Esophagus muscularis mucosa (tissue), 4 donors: Measurements from ENCODE around the gene SLC4A2. TPM values are rescaled to one million over a fixed set of nuclear protein-coding genes. Genes with fewer than 3 reads are reported as not detected.
"Not testable (repeated sequence)": the region's sequence is repeated elsewhere in the genome, so short reads cannot be mapped to it uniquely, and the experiment has no call there.

Experiments used
- DNase-seq: peaks from one replicate; pipeline ENCODE4 v3.0.0-alpha.2; 2017; ENCODE audit errors: extremely low spot score
- H3K27ac ChIP-seq, 4 donors: fragments of 200-600 bp; sonication (generic); replicated peaks in 1 of 4; 1 replicate in 3 of 4; 2 replicates in 1 of 4; pipeline ENCODE4 v1.5.1; 2016 to 2019; ENCODE audit warnings: mild to moderate bottlenecking in 1 of 4
- H3K27me3 ChIP-seq, 4 donors: fragments of 200-600 bp; sonication (generic); one replicate each; pipeline versions ENCODE4 v1.5.1 to v1.6.0; 2016 to 2019
- H3K36me3 ChIP-seq, 4 donors: fragments of 200-600 bp; sonication (generic); one replicate each; pipeline ENCODE4 v1.5.1; 2016 to 2019
- H3K4me1 ChIP-seq, 4 donors: fragments of 200-600 bp; sonication (generic); one replicate each; pipeline ENCODE4 v1.5.1; 2016 to 2019
- H3K4me3 ChIP-seq, 4 donors: fragments of 200-600 bp; sonication (generic); 1 replicate in 2 of 4; 2 replicates in 2 of 4; pipeline ENCODE4 v1.5.1; 2016 to 2019; ENCODE audit warnings: mild to moderate bottlenecking in 4 of 4, moderate library complexity in 1 of 4
- H3K9me3 ChIP-seq, 4 donors: fragments of 200-600 bp; sonication (generic); 1 replicate in 3 of 4; 2 replicates in 1 of 4; pipeline ENCODE4 v1.5.1; 2016 to 2019
- EP300 ChIP-seq: sonication (generic); formaldehyde crosslinking; IDR thresholded peaks from one replicate; pipeline ENCODE4 v1.6.1; 2017; ENCODE audit warnings: antibody characterized with exemption
- POLR2A ChIP-seq: fragments of 450-650 bp; IDR thresholded peaks from one replicate; pipeline ENCODE4 v1.6.1; 2017; ENCODE audit warnings: antibody characterized with exemption, moderate library complexity, mild to moderate bottlenecking, low read depth
- POLR2AphosphoS5 ChIP-seq, 2 donors: sonication (generic); formaldehyde crosslinking; IDR thresholded peaks; one replicate each; pipeline ENCODE4 v1.6.1; 2017; ENCODE audit warnings: antibody characterized with exemption in 2 of 2
- WGBS: methylation state at CpG from one replicate; pipeline ENCODE4 v1.1.5; 2018; 5-methylcytosine and 5-hydroxymethylcytosine counted together
- intact Hi-C: fragments of 100-400 bp; cut with DNase I; formaldehyde crosslinking; loops from one replicate; pipeline ENCODE4 v1.15.1; 2023
- total RNA-seq, 4 donors: library from RNA; depleted of rRNA; stranded (reverse); fragments of >200 nt; gene quantifications; one replicate each; pipeline versions ENCODE4 v1.1.0 to v1.2.1, GENCODE V29; 2016
- TF ChIP-seq, protein P1 (sequence below), 3 experiments: fragments of 200-600 bp in 2 of 3; fragments of 450-650 bp in 1 of 3; sonication (generic) in 2 of 3; IDR thresholded peaks; one replicate each; pipeline ENCODE4 v1.5.1; 2017 to 2019; ENCODE audit warnings: antibody characterized with exemption in 3 of 3, mild to moderate bottlenecking in 2 of 3, moderate library complexity in 1 of 3

SLC4A2 gene
- total RNA-seq, 4 donors from 2014 or later = 96.8 to 165 (median 122) TPM

DNA sequence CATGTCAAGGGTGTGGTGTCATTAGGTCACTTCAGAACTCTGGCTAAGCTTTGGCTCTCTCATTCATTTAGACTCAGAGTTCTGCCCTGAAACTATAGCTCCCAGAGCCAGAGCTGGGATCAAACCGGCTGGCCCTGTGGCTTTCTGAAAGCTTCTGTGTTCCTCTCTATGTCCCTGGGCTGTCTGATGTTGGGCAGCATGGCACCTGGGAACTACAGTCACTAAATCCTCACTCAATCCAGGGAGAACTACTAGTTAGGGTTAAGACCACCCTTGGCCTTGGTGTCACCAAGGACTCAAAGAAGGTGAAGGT lies 48.3 kb upstream of the SLC4A2 start:
- intact Hi-C loops = loop anchor here (10.0 kb wide), 1 partner anchor 236 kb away; no protein-coding TSS in a partner anchor

DNA sequence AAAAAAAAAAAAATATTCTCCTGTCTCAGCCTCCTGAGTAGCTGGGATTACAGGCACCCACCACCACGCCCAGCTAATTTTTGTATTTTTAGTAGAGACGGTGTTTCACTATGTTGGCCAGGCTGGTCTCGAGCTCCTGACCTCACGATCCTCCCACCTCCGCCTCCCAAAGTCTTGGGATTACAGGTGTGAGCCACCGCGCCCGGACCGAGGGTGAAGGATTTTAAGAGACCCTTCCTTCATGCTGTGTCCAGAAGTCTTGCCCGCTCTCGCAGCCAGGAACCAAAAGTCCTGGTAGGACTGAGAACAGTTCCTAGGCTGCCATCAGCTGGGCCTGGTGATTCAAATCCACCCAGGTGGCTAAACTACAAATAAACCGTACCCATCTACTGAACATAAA lies 47.8 kb upstream of the SLC4A2 start:
- Histone ChIP-seq H3K27me3 (peaks cover 0 to 87% (median 32%) of the 10 kb centered on the region in 4 donors), H3K4me1 (peaks cover 31 to 43% (median 38%) of the 10 kb centered on the region in 4 donors), H3K36me3 (peaks cover 0 to 30% (median 2%) of the 10 kb centered on the region in 4 donors)
- not testable (repeated sequence) for DNase-seq, H3K4me3 ChIP-seq, H3K9me3 ChIP-seq, H3K27ac ChIP-seq
- intact Hi-C loops = loop anchor here (10.0 kb wide), 1 partner anchor 237 kb away; no protein-coding TSS in a partner anchor
- WGBS = 88% methylated on average over 12 of the region's 12 CpGs

More for the DNA sequence above, 48.3 kb upstream of the SLC4A2 start:
- no peak for DNase-seq
- Histone ChIP-seq H3K9me3 (no peaks in the 10 kb centered on the region), H3K27me3 (peaks cover 0 to 82% (median 29%) of the 10 kb centered on the region in 4 donors), H3K27ac (no peak overlapping the region), H3K4me3 (no peak overlapping the region), H3K4me1 (peaks cover 35 to 43% (median 38%) of the 10 kb centered on the region in 4 donors), H3K36me3 (peaks cover 0 to 36% (median 2%) of the 10 kb centered on the region in 4 donors)
- TF ChIP-seq EP300 = no peak
- no peak for TF ChIP-seq POLR2A
- TF ChIP-seq POLR2AphosphoS5 (IDR thresholded peaks at IDR 0.05) = no peak
- TF ChIP-seq, protein P1, sequence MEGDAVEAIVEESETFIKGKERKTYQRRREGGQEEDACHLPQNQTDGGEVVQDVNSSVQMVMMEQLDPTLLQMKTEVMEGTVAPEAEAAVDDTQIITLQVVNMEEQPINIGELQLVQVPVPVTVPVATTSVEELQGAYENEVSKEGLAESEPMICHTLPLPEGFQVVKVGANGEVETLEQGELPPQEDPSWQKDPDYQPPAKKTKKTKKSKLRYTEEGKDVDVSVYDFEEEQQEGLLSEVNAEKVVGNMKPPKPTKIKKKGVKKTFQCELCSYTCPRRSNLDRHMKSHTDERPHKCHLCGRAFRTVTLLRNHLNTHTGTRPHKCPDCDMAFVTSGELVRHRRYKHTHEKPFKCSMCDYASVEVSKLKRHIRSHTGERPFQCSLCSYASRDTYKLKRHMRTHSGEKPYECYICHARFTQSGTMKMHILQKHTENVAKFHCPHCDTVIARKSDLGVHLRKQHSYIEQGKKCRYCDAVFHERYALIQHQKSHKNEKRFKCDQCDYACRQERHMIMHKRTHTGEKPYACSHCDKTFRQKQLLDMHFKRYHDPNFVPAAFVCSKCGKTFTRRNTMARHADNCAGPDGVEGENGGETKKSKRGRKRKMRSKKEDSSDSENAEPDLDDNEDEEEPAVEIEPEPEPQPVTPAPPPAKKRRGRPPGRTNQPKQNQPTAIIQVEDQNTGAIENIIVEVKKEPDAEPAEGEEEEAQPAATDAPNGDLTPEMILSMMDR (IDR thresholded peaks at IDR 0.05) = no peak
- WGBS = 40% methylated on average over 1 of the region's 1 CpG

- peaks cover 29 to 43% (median 34%) of the 10 kb centered on the region in 4 donors for H3K4me1 ChIP-seq
- no peak for DNase-seq
- peaks cover 0 to 93% (median 32%) of the 10 kb centered on the region in 4 donors for H3K27me3 ChIP-seq
- H3K36me3 ChIP-seq = peaks cover 0 to 29% (median 2%) of the 10 kb centered on the region in 4 donors
- H3K4me3 ChIP-seq = no peak overlapping the region
- WGBS = 83% methylated on average over 5 of the region's 6 CpGs
- no peak for TF ChIP-seq POLR2A
- TF ChIP-seq POLR2AphosphoS5 (IDR thresholded peaks at IDR 0.05) = no peak
- no peak for TF ChIP-seq EP300
- TF ChIP-seq, protein P1 (IDR thresholded peaks at IDR 0.05) = no peak
- intact Hi-C loops = loop anchor here (10.0 kb wide), 1 partner anchor 237 kb away; no protein-coding TSS in a partner anchor
- H3K9me3 ChIP-seq = no peaks in the 10 kb centered on the region
- H3K27ac ChIP-seq = no peak overlapping the region
Observed at GRCh38 chr7:151012031-151012692, 47.2 kb upstream of the SLC4A2 start.

DNA sequence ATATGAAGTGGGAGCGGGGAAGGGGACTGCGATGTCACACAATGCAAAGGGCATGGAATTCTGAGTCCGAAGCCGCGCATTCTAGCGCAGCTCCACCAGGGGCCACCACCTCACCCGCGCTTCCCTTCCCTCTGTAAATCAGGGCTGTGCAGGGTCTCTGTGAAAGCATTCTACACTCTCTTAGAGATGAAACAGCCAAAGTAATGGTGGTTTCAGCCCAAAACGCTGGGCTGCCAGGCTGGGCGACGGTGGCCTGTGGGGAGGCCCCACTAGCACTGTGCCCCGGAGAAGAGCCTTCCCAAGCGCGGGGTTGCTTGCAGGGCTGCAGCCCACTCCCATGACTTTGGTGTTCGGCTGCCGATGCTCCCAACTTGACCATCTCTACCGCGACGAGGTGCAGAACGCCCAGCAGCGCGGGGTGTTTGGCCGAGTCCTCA lies 46.5 kb upstream of the SLC4A2 start:
- TF ChIP-seq, protein P1 (IDR thresholded peaks at IDR 0.05) = peak; percentile 24 to 44 (median 25)
- TF ChIP-seq POLR2A (no peak), POLR2AphosphoS5 (IDR thresholded peaks at IDR 0.05) (no peak), EP300 (no peak)
- H3K36me3 ChIP-seq = peaks cover 0 to 29% (median 2%) of the 10 kb centered on the region in 4 donors
- no peak overlapping the region for H3K27ac ChIP-seq
- no peak for DNase-seq
- peak overlapping the region in 2 of 4 donors; percentile 29 to 40 for H3K4me3 ChIP-seq
- 49% methylated on average over 12 of the region's 23 CpGs for WGBS
- intact Hi-C loops = loop anchor here (10.0 kb wide), 1 partner anchor 238 kb away; no protein-coding TSS in a partner anchor
- no peaks in the 10 kb centered on the region for H3K9me3 ChIP-seq
- H3K4me1 ChIP-seq = peaks cover 28 to 44% (median 33%) of the 10 kb centered on the region in 4 donors
- peaks cover 0 to 93% (median 36%) of the 10 kb centered on the region in 4 donors for H3K27me3 ChIP-seq

- Histone ChIP-seq H3K27me3 (peaks cover 0 to 94% (median 39%) of the 10 kb centered on the region in 4 donors), H3K4me1 (peaks cover 33 to 44% (median 35%) of the 10 kb centered on the region in 4 donors), H3K36me3 (peaks cover 0 to 29% (median 2%) of the 10 kb centered on the region in 4 donors), H3K9me3 (no peaks in the 10 kb centered on the region), H3K4me3 (peak overlapping the region; percentile 29 to 51 (median 36)), H3K27ac (no peak overlapping the region)
- intact Hi-C loops = loop anchor here (10.0 kb wide), 1 partner anchor 239 kb away; no protein-coding TSS in a partner anchor
- 40% methylated on average over 7 of the region's 26 CpGs for WGBS
- TF ChIP-seq, protein P1 (IDR thresholded peaks at IDR 0.05) = no peak
- TF ChIP-seq POLR2AphosphoS5 (IDR thresholded peaks at IDR 0.05) = no peak
- no peak for DNase-seq
Observed at GRCh38 chr7:151013356-151013732, 46.0 kb upstream of the SLC4A2 start.
